GM19467 (cell line): Measurements from ENCODE around the gene C9orf72.

Experiments
- ATAC-seq: cut with Tn5 transposase; IDR thresholded peaks from one replicate; pipeline ENCODE4 v1.9.1; 2021; ENCODE audit warnings: mild to moderate bottlenecking, moderate library complexity; ENCODE audit not compliant: unreplicated experiment

C9orf72 gene

GRCh38 chr9:27540502-27540901, 32.8 kb downstream of the C9orf72 start:
- ATAC-seq = no peak

GRCh38 chr9:27539479-27540441, 33.5 kb downstream of the C9orf72 start:
- ATAC-seq = no peak

- peak; percentile 45 for ATAC-seq
These were observed 34.6 kb downstream of the C9orf72 start for GRCh38 chr9:27538647-27539046.

GRCh38 chr9:27537756-27538155, 35.5 kb downstream of the C9orf72 start:
- ATAC-seq = no peak

GRCh38 chr9:27537027-27537435, 36.2 kb downstream of the C9orf72 start:
- ATAC-seq = no peak

- ATAC-seq = no peak
These were observed 37.1 kb downstream of the C9orf72 start for GRCh38 chr9:27536168-27536567.

- no peak for ATAC-seq
These were observed 37.6 kb downstream of the C9orf72 start for GRCh38 chr9:27535701-27536118.

GRCh38 chr9:27534658-27535209, 38.5 kb downstream of the C9orf72 start:
- ATAC-seq = no peak

GRCh38 chr9:27534131-27534530, 39.1 kb downstream of the C9orf72 start:
- ATAC-seq = no peak

- no peak for ATAC-seq
These were observed 40.0 kb downstream of the C9orf72 start for GRCh38 chr9:27533311-27533710.

GRCh38 chr9:27532046-27532445, 41.2 kb downstream of the C9orf72 start:
- no peak for ATAC-seq

- no peak for ATAC-seq
These were observed 42.1 kb downstream of the C9orf72 start for GRCh38 chr9:27530915-27531755.

GRCh38 chr9:27529316-27530278, 43.7 kb downstream of the C9orf72 start, which contains the start of gene MOB3B:
MOB3B (minus strand) TSS chr9:27529814; CDS start chr9:27455550, 74,264 bp downstream.
- peak; percentile 69 for ATAC-seq

GRCh38 chr9:27528886-27529315, 44.4 kb downstream of the C9orf72 start:
- ATAC-seq = peak; percentile 39

GRCh38 chr9:27528076-27528885, 45.0 kb downstream of the C9orf72 start:
- ATAC-seq = peak; percentile 50

GRCh38 chr9:27527702-27528075, 45.6 kb downstream of the C9orf72 start:
- ATAC-seq = no peak

GRCh38 chr9:27524236-27524635, 49.0 kb downstream of the C9orf72 start, which contains the start of gene IFNK:
IFNK (plus strand) TSS chr9:27524290; CDS start chr9:27524337, 47 bp downstream.
- ATAC-seq = no peak

GRCh38 chr9:27523141-27523540, 50.1 kb downstream of the C9orf72 start:
- ATAC-seq = no peak

- no peak for ATAC-seq
These were observed 52.3 kb downstream of the C9orf72 start for GRCh38 chr9:27520986-27521385.
